K562 (cell line): ENCODE data around the gene PEAR1.

Experiments
- BHLHE40 ChIP-seq: IDR thresholded peaks from 2 replicates; pipeline ENCODE4 v1.6.1; 2011; ENCODE audit warnings: low read length, improper control_type of control experiment
- CTCF ChIP-seq, 3 experiments: IDR thresholded peaks in 2 of 3; conservative IDR thresholded peaks in 1 of 3; 2 replicates each; pipeline ENCODE4 v1.5.1; 2011 to 2012; ENCODE audit warnings: low read length in 3 of 3, mild to moderate bottlenecking in 3 of 3, control low read depth in 2 of 3, improper control_type of control experiment in 1 of 3, inconsistent platforms in 1 of 3, low read depth in 1 of 3, mixed read lengths in 1 of 3, moderate library complexity in 1 of 3; ENCODE audit not compliant: insufficient read depth in 2 of 3
- EZH2 ChIP-seq: IDR thresholded peaks from 2 replicates; pipeline ENCODE4 v1.6.1; 2012; ENCODE audit warnings: low read depth, mild to moderate bottlenecking, inconsistent platforms, low read length, borderline replicate concordance
- NFXL1 ChIP-seq: fragments of 450-650 bp; formaldehyde crosslinking; IDR thresholded peaks from 2 replicates; pipeline ENCODE4 v1.4.0; 2021; ENCODE audit warnings: mild to moderate bottlenecking
- TRIM24 ChIP-seq, 2 experiments: fragments of 450-650 bp; IDR thresholded peaks; 2 replicates each; pipeline ENCODE4 v1.6.1; 2016

- TF ChIP-seq CTCF (IDR thresholded peaks at IDR 0.05 in 2 of 3, conservative IDR thresholded peaks at IDR 0.05 in 1 of 3; ENCODE audit: insufficient read depth in 2 of 3, low read depth in 1 of 3, low read length in 3 of 3) (peak in 1 of 3 experiments; percentile 36; a peak in 2 of 6 replicates), NFXL1 (no peak), BHLHE40 (no peak), TRIM24 (IDR thresholded peaks at IDR 0.05) (no peak), EZH2 (no peak)
Measured at GRCh38 chr1:156924478-156925153, 31.1 kb downstream of the PEAR1 start.
